ENCODE data around the gene SEPHS1.
"Not testable (repeated sequence)": the region's sequence is repeated elsewhere in the genome, so short reads cannot be mapped to it uniquely, and the experiment has no call there.

SEPHS1 gene

GRCh38 chr10:13276749-13277365 is 71.2 kb downstream of the SEPHS1 start:
- H3K4me3 ChIP-seq (ENCODE audit: low read length): no peak overlapping the region
- peaks cover 8% of the 10 kb centered on the region for H3K4me1 ChIP-seq (ENCODE audit: insufficient read depth, low read length)
- no peaks in the 10 kb centered on the region for H3K9me3 ChIP-seq (ENCODE audit: low read length)
- H3K27me3 ChIP-seq (ENCODE audit: insufficient read depth, low read length): no peaks in the 10 kb centered on the region
- H2AFZ ChIP-seq (ENCODE audit: low read depth, low read length): no peak overlapping the region
- H3K36me3 ChIP-seq (ENCODE audit: insufficient read depth, low read length): peaks cover 10% of the 10 kb centered on the region

DNA sequence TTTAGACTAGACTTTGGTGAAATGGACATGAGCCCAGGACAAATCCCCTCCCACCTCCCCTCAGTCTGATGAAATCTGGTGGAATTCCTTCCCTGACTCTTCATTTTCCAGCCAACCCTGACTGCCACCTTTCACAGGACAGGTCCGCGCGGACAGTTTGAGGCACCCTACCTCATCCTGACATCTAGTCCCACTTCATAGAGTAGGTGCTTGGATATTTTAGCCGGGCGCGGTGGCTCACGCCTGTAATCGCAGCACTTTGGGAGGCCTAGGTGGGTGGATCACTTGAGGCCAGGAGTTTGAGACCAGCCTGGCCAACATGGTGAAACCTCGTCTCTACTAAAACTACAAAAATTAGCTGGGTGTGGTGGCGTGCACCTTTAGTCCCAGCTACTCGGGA is 71.9 kb downstream of the SEPHS1 start:
- peaks cover 10% of the 10 kb centered on the region for H3K36me3 ChIP-seq (ENCODE audit: insufficient read depth, low read length)

GRCh38 chr10:13272164-13272571 is 75.9 kb downstream of the SEPHS1 start:
- Histone ChIP-seq H3K27me3 (ENCODE audit: insufficient read depth, low read length) (no peaks in the 10 kb centered on the region), H3K4me3 (ENCODE audit: low read length) (no peak overlapping the region), H3K9me3 (ENCODE audit: low read length) (no peaks in the 10 kb centered on the region), H3K4me1 (ENCODE audit: insufficient read depth, low read length) (peaks cover 14% of the 10 kb centered on the region), H3K36me3 (ENCODE audit: insufficient read depth, low read length) (no peaks in the 10 kb centered on the region), H2AFZ (ENCODE audit: low read depth, low read length) (no peak overlapping the region)

More for the DNA sequence above, 71.9 kb downstream of the SEPHS1 start:
- H3K27me3 ChIP-seq (ENCODE audit: insufficient read depth, low read length); H3K4me3 ChIP-seq (ENCODE audit: low read length); H2AFZ ChIP-seq (ENCODE audit: low read depth, low read length); H3K9me3 ChIP-seq (ENCODE audit: low read length): not testable (repeated sequence)
- H3K4me1 ChIP-seq (ENCODE audit: insufficient read depth, low read length): peaks cover 14% of the 10 kb centered on the region

DNA sequence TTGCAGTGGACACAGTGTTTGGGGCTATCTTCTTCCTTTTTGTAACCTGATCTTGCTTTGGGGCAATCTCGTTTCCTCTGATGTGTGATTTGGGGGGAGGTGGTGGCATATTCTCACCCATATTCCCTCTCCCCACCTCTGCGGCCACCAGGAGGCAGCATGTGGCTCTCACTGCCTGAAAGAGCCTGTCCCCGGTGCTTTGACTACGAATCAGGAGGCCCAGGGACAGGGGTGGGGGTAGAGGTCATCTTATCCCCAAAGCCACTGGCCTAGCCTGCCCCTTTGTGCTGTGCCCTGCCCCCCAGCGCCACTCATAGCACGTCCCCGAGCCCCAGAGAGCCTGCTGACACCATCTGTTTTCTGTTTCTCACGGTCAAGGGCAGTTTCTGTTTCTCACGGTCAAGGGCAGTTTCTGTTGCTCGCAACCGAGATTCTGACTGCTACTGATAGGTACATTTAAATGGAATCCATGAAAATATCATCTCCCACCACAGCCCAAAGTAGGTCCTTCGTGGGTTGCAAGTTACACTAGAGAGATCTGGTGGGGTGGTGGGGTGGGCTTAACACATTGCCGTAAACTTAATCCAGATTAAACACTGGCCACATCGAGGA is 76.4 kb downstream of the SEPHS1 start:
- Histone ChIP-seq H3K27me3 (ENCODE audit: insufficient read depth, low read length) (no peaks in the 10 kb centered on the region), H3K9me3 (ENCODE audit: low read length) (no peaks in the 10 kb centered on the region), H3K4me1 (ENCODE audit: insufficient read depth, low read length) (peaks cover 14% of the 10 kb centered on the region), H2AFZ (ENCODE audit: low read depth, low read length) (peak overlapping the region; percentile 13), H3K36me3 (ENCODE audit: insufficient read depth, low read length) (no peaks in the 10 kb centered on the region), H3K4me3 (ENCODE audit: low read length) (no peak overlapping the region)

DNA sequence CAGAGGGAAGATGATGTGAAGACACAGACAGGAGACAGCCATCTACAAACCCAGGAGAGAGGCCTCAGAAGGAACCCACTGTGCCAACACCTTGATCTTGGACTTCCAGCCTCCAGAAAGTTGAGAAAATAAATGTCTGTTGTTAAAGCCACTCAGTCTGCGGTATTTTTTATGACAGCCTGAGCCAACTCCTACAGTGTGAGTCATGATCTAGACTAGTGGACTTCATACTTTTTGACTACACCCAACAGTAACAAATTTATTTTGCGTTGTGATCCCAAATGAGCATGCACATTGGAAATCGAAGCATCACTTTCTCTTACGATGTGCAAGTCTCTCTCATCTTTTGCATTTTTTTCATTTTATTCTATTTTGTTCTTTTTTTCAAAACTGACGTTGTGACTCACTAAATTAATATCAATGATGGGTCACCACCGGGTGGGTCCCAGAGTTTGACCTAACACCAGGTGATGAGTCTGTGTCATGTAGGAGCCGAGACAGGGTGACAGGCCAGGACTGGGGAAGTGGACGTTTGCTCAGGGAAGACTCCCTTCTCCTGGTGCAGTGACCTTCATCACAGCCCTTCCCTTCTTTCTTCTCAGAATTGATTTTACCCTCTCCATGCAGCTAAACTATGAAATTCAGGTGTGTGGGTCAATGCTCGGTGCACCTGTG is 77.1 kb downstream of the SEPHS1 start:
- Histone ChIP-seq H3K27me3 (ENCODE audit: insufficient read depth, low read length) (no peaks in the 10 kb centered on the region), H3K36me3 (ENCODE audit: insufficient read depth, low read length) (no peaks in the 10 kb centered on the region), H2AFZ (ENCODE audit: low read depth, low read length) (peak overlapping the region; percentile 13), H3K4me1 (ENCODE audit: insufficient read depth, low read length) (peaks cover 14% of the 10 kb centered on the region), H3K9me3 (ENCODE audit: low read length) (no peaks in the 10 kb centered on the region), H3K4me3 (ENCODE audit: low read length) (no peak overlapping the region)

GRCh38 chr10:13268841-13269240 is 79.3 kb downstream of the SEPHS1 start:
- H3K27me3 ChIP-seq (ENCODE audit: insufficient read depth, low read length): no peaks in the 10 kb centered on the region
- peaks cover 14% of the 10 kb centered on the region for H3K4me1 ChIP-seq (ENCODE audit: insufficient read depth, low read length)
- no peaks in the 10 kb centered on the region for H3K36me3 ChIP-seq (ENCODE audit: insufficient read depth, low read length)
- no peaks in the 10 kb centered on the region for H3K9me3 ChIP-seq (ENCODE audit: low read length)
- no peak overlapping the region for H3K4me3 ChIP-seq (ENCODE audit: low read length)
- no peak overlapping the region for H2AFZ ChIP-seq (ENCODE audit: low read depth, low read length)

- Histone ChIP-seq H2AFZ (ENCODE audit: low read depth, low read length) (no peak overlapping the region), H3K9me3 (ENCODE audit: low read length) (no peaks in the 10 kb centered on the region), H3K4me1 (ENCODE audit: insufficient read depth, low read length) (peaks cover 14% of the 10 kb centered on the region), H3K27me3 (ENCODE audit: insufficient read depth, low read length) (no peaks in the 10 kb centered on the region), H3K36me3 (ENCODE audit: insufficient read depth, low read length) (no peaks in the 10 kb centered on the region), H3K4me3 (ENCODE audit: low read length) (no peak overlapping the region)
Observed at GRCh38 chr10:13268310-13268709, 79.8 kb downstream of the SEPHS1 start.

Measured in neuron (in vitro differentiated cells).